ENCODE data around the gene CPXM1. TPM values are rescaled to one million over a fixed set of nuclear protein-coding genes. Genes with fewer than 3 reads are reported as not detected.

CPXM1 gene
- total and polyA plus RNA-seq, 10 donors: 0.23 to 2.9 (median 0.48) TPM

- intact Hi-C loops (cut with DNase I; ENCODE audit: low total_unique reads): no loop called here
- H3K4me1 ChIP-seq: peaks cover 0 to 14% (median 8%) of the 10 kb centered on the region in 6 donors
- H3K27me3 ChIP-seq (replicated peaks in 1 of 7): peaks cover 0 to 97% (median 30%) of the 10 kb centered on the region in 7 donors
- H3K4me3 ChIP-seq: no peak overlapping the region
- WGBS, 5 donors: 54 to 62% (median 57%) methylated on average over 22 of the region's 22 CpGs
- no peaks in the 10 kb centered on the region for H3K36me3 ChIP-seq
- no peaks in the 10 kb centered on the region for H3K9me3 ChIP-seq
- H3K27ac ChIP-seq: no peak overlapping the region
- DNase-seq: no peak
- no peak for TF ChIP-seq POLR2A (IDR thresholded peaks at IDR 0.05)
- TF ChIP-seq CTCF (IDR thresholded peaks at IDR 0.05 in 8 of 11, conservative IDR thresholded peaks at IDR 0.05 in 3 of 11): no peak
- no peak for TF ChIP-seq POLR2AphosphoS5 (IDR thresholded peaks at IDR 0.05)
Observed at GRCh38 chr20:2805689-2806350, 5.4 kb upstream of the CPXM1 start.

GRCh38 chr20:2804852-2805688, 4.6 kb upstream of the CPXM1 start:
- Histone ChIP-seq H3K27me3 (replicated peaks in 1 of 7) (peaks cover 0 to 97% (median 38%) of the 10 kb centered on the region in 7 donors), H3K27ac (no peak overlapping the region), H3K36me3 (no peaks in the 10 kb centered on the region), H3K4me1 (peaks cover under 1 to 22% (median 15%) of the 10 kb centered on the region in 6 donors), H3K4me3 (no peak overlapping the region), H3K9me3 (no peaks in the 10 kb centered on the region)
- intact Hi-C loops (cut with DNase I; ENCODE audit: low total_unique reads): no loop called here
- 19 to 24% (median 22%) methylated on average over 40 to 49 of the region's 49 CpGs for WGBS, 5 donors
- TF ChIP-seq POLR2A (IDR thresholded peaks at IDR 0.05) (no peak), CTCF (IDR thresholded peaks at IDR 0.05 in 8 of 11, conservative IDR thresholded peaks at IDR 0.05 in 3 of 11) (no peak), POLR2AphosphoS5 (IDR thresholded peaks at IDR 0.05) (no peak)
- peak; percentile 70 for DNase-seq

- no peaks in the 10 kb centered on the region for H3K36me3 ChIP-seq
- 67 to 77% (median 69%) methylated on average over 16 of the region's 16 CpGs for WGBS, 5 donors
- no peak overlapping the region for H3K4me3 ChIP-seq
- H3K27ac ChIP-seq: no peak overlapping the region
- peaks cover 3 to 30% (median 24%) of the 10 kb centered on the region in 6 donors for H3K4me1 ChIP-seq
- peaks cover 0 to 97% (median 46%) of the 10 kb centered on the region in 7 donors for H3K27me3 ChIP-seq (replicated peaks in 1 of 7)
- TF ChIP-seq CTCF (IDR thresholded peaks at IDR 0.05 in 8 of 11, conservative IDR thresholded peaks at IDR 0.05 in 3 of 11): no peak
- no peak for TF ChIP-seq POLR2AphosphoS5 (IDR thresholded peaks at IDR 0.05)
- no peak for TF ChIP-seq POLR2A (IDR thresholded peaks at IDR 0.05)
- H3K9me3 ChIP-seq: no peaks in the 10 kb centered on the region
- intact Hi-C loops (cut with DNase I; ENCODE audit: low total_unique reads): no loop called here
- no peak for DNase-seq
Observed at GRCh38 chr20:2804041-2804828, 3.8 kb upstream of the CPXM1 start.

Data from spleen (tissue), 11 donors.